Measurements from ENCODE around the gene MLPH.
"Not testable (repeated sequence)": the region's sequence is repeated elsewhere in the genome, so short reads cannot be mapped to it uniquely, and the experiment has no call there.

- TF ChIP-seq CTCF (conservative IDR thresholded peaks at IDR 0.05 in 1 of 2, IDR thresholded peaks at IDR 0.05 in 1 of 2; ENCODE audit: extremely low read depth in 1 of 2, insufficient read depth in 1 of 2, low read depth in 1 of 2, low read length in 2 of 2); EZH2 (IDR thresholded peaks at IDR 0.05; ENCODE audit: borderline replicate concordance, low read length): not testable (repeated sequence)
Observed at GRCh38 chr2:237595829-237596519, 108.9 kb downstream of the MLPH start.

Data from mammary epithelial cell (primary cell).